B cell (primary cell): ENCODE results near the gene PLAC1. TPM values are rescaled to one million over a fixed set of nuclear protein-coding genes. Genes with fewer than 3 reads are reported as not detected.

Experiments
- ATAC-seq: fragments of 200-7000 bp; cut with Tn5 transposase; one replicate; pipeline ENCODE4 v1.10.0; 2021; ENCODE audit warnings: low read depth, mild to moderate bottlenecking, moderate number of reproducible peaks, moderate library complexity
- CTCF ChIA-PET: fragments of 350-600 bp; sonication (Branson Sonifier 250); formaldehyde crosslinking; loops from one replicate; lab custom pipeline; 2021; ENCODE audit warnings: antibody characterized with exemption, inconsistent platforms; lab: Charles Lee
- POLR2A ChIA-PET: fragments of 350-600 bp; sonication (Branson Sonifier 250); formaldehyde crosslinking; loops from one replicate; lab custom pipeline; 2021; ENCODE audit warnings: antibody characterized with exemption; lab: Charles Lee
- DNase-seq: peaks from one replicate; pipeline ENCODE4 v3.0.0; 2013
- H2AFZ ChIP-seq: 2 replicates; pipeline ENCODE4 v1.6.1; 2012; ENCODE audit warnings: mild to moderate bottlenecking, low read depth, low read length; ENCODE audit not compliant: insufficient read depth, poor library complexity, severe bottlenecking
- H3K27ac ChIP-seq, 2 donors: 1 replicate in 1 of 2; 2 replicates in 1 of 2; pipeline ENCODE4 v1.5.1; 2012 to 2013; ENCODE audit warnings: low read length in 2 of 2, mild to moderate bottlenecking in 2 of 2, moderate library complexity in 1 of 2
- H3K27me3 ChIP-seq, 4 experiments: fragments of 200-600 bp in 1 of 4; sonication (generic) in 1 of 4; replicated peaks in 1 of 4; 1 replicate in 2 of 4; 2 replicates in 2 of 4; pipeline versions ENCODE4 v1.6.1 to v1.7.0; 2013 to 2016; ENCODE audit warnings: low read length in 3 of 4, mild to moderate bottlenecking in 2 of 4, mixed read lengths in 1 of 4, moderate library complexity in 1 of 4; ENCODE audit not compliant: insufficient read depth in 4 of 4, control insufficient read depth in 3 of 4; ENCODE audit errors: control extremely low read depth in 1 of 4
- H3K36me3 ChIP-seq, 2 experiments: replicated peaks in 1 of 2; 1 replicate in 1 of 2; 2 replicates in 1 of 2; pipeline versions ENCODE4 v1.6.1 to v1.7.1; 2013; ENCODE audit warnings: low read length in 1 of 2; ENCODE audit not compliant: insufficient read depth in 2 of 2, control insufficient read depth in 1 of 2; ENCODE audit errors: control extremely low read depth in 1 of 2, extremely low read depth in 1 of 2
- H3K4me1 ChIP-seq, 2 donors: fragments of 200-600 bp in 1 of 2; sonication (generic) in 1 of 2; 1 replicate in 1 of 2; 2 replicates in 1 of 2; pipeline versions ENCODE4 v1.5.1 to v1.6.1; 2013 to 2017; ENCODE audit warnings: low read length in 2 of 2; ENCODE audit not compliant: control insufficient read depth in 2 of 2, insufficient read depth in 2 of 2
- H3K4me2 ChIP-seq: replicated peaks from 2 replicates; pipeline ENCODE3; 2012; ENCODE audit warnings: mild to moderate bottlenecking, low read depth, low read length; ENCODE audit not compliant: poor library complexity, severe bottlenecking
- H3K4me3 ChIP-seq, 5 experiments: fragments of 200-600 bp in 1 of 5; sonication (generic) in 1 of 5; 1 replicate in 3 of 5; 2 replicates in 2 of 5; pipeline versions ENCODE4 v1.5.1 to v1.7.0; 2011 to 2016; ENCODE audit warnings: low read length in 4 of 5, mild to moderate bottlenecking in 4 of 5, low read depth in 2 of 5, control low read depth in 1 of 5, moderate library complexity in 1 of 5; ENCODE audit not compliant: insufficient read depth in 1 of 5; ENCODE audit errors: control extremely low read depth in 1 of 5, extremely low read depth in 1 of 5
- H3K79me2 ChIP-seq: fragments of 200-600 bp; sonication (generic); one replicate; pipeline ENCODE4 v1.6.0; 2016; ENCODE audit warnings: low read length; ENCODE audit not compliant: control insufficient read depth, insufficient read depth
- H3K9ac ChIP-seq: fragments of 200-600 bp; sonication (generic); 2 replicates; pipeline ENCODE4 v1.6.1; 2017; ENCODE audit warnings: mild to moderate bottlenecking, low read length, moderate library complexity
- H3K9me3 ChIP-seq, 3 donors: one replicate each; pipeline versions ENCODE4 v1.6.1 to v1.7.1; 2013; ENCODE audit warnings: low read length in 2 of 3; ENCODE audit not compliant: control insufficient read depth in 2 of 3, insufficient read depth in 1 of 3; ENCODE audit errors: control extremely low read depth in 1 of 3
- H4K20me1 ChIP-seq: 2 replicates; pipeline ENCODE4 v1.6.0; 2012; ENCODE audit warnings: mild to moderate bottlenecking, low read length; ENCODE audit not compliant: insufficient read depth, control insufficient read depth, poor library complexity, severe bottlenecking
- H3K27ac Mint-ChIP-seq: one replicate; pipeline ENCODE4 v1.8.0; 2021; ENCODE audit warnings: mixed read lengths
- H3K27me3 Mint-ChIP-seq: one replicate; pipeline ENCODE4 v1.8.0; 2021; ENCODE audit warnings: mixed read lengths
- H3K4me1 Mint-ChIP-seq: one replicate; pipeline ENCODE4 v1.8.0; 2021; ENCODE audit warnings: mixed read lengths
- H3K4me3 Mint-ChIP-seq: one replicate; pipeline ENCODE4 v1.8.0; 2021; ENCODE audit warnings: mixed read lengths
- H3K9me3 Mint-ChIP-seq: one replicate; pipeline ENCODE4 v1.8.0; 2022; ENCODE audit warnings: mixed read lengths; ENCODE audit not compliant: insufficient read depth
- CTCF ChIP-seq: fragments of 200-600 bp; IDR thresholded peaks from one replicate; pipeline ENCODE4 v1.8.0; 2022; ENCODE audit warnings: antibody characterized with exemption, mild to moderate bottlenecking
- EZH2 ChIP-seq: IDR thresholded peaks from 2 replicates; pipeline ENCODE4 v1.6.1; 2012; ENCODE audit warnings: borderline replicate concordance, low read depth, mild to moderate bottlenecking, moderate library complexity, low read length; ENCODE audit not compliant: insufficient read depth, poor library complexity, severe bottlenecking
- WGBS: methylation state at CpG from one replicate; pipeline ENCODE4 v1.1.5; 2013; ENCODE audit warnings: missing lambda C conversion rate; ENCODE audit not compliant: insufficient coverage; 5-methylcytosine and 5-hydroxymethylcytosine counted together
- intact Hi-C: fragments of 100-400 bp; cut with micrococcal nuclease; formaldehyde crosslinking; loops from one replicate; pipeline ENCODE4 v1.10.0; 2022
- polyA plus RNA-seq: library from polyadenylated mRNA; depleted of rRNA; stranded (reverse); fragments of >200 nt; gene quantifications from 2 replicates; pipeline ENCODE4 v1.2.3, GENCODE V29; 2012
- total RNA-seq, 2 donors: library from RNA; stranded (reverse); fragments of 120-200 nt in 1 of 2; gene quantifications; 1 replicate in 1 of 2; 2 replicates in 1 of 2; pipeline versions ENCODE4 v1.2.3 to v1.2.4, GENCODE V29; 2013 to 2022

PLAC1 gene
- total and polyA plus RNA-seq, 2 donors (not counting 1 experiment from before 2014, with no cell fraction given): not detected

- no peak overlapping the region for H3K4me3 ChIP-seq
- H3K27ac Mint-ChIP-seq: no peak overlapping the region
- no peak for TF ChIP-seq CTCF
- no peaks in the 10 kb centered on the region for H3K9me3 ChIP-seq
- H3K27me3 ChIP-seq: no peaks in the 10 kb centered on the region
- ChIA-PET POLR2A (no interaction called here), CTCF (no interaction called here)
- no peak overlapping the region for H3K4me3 Mint-ChIP-seq
- no peaks in the 10 kb centered on the region for H3K36me3 ChIP-seq
- H3K4me1 ChIP-seq: no peaks in the 10 kb centered on the region
- no CpG with 5 or more reads among the region's 5 CpGs for WGBS
- no peak overlapping the region for H3K9ac ChIP-seq
- H3K4me2 ChIP-seq: no peak overlapping the region
- no peaks in the 10 kb centered on the region for H3K9me3 Mint-ChIP-seq
- intact Hi-C loops: no loop called here
- H3K27me3 Mint-ChIP-seq: no peaks in the 10 kb centered on the region
- no peaks in the 10 kb centered on the region for H3K79me2 ChIP-seq
- DNase-seq (no peak), ATAC-seq (no peak)
- H3K27ac ChIP-seq: no peak overlapping the region
- H4K20me1 ChIP-seq: no peaks in the 10 kb centered on the region
- no peaks in the 10 kb centered on the region for H3K4me1 Mint-ChIP-seq
- H2AFZ ChIP-seq: no peak overlapping the region
Observed at GRCh38 chrX:134685668-134686067, 27.4 kb upstream of the PLAC1 start.

- POLR2A ChIA-PET: interaction anchor here (0.7 kb wide), 1 partner anchor 98 kb away, joined by 13 read pairs; no protein-coding TSS in a partner anchor
- no peaks in the 10 kb centered on the region for H3K79me2 ChIP-seq
- Mint-ChIP-seq H3K27ac (no peak overlapping the region), H3K27me3 (no peaks in the 10 kb centered on the region), H3K4me1 (no peaks in the 10 kb centered on the region), H3K4me3 (no peak overlapping the region), H3K9me3 (no peaks in the 10 kb centered on the region)
- H3K27ac ChIP-seq: no peak overlapping the region
- ATAC-seq: no peak
- no peaks in the 10 kb centered on the region for H3K4me1 ChIP-seq
- H3K4me2 ChIP-seq: no peak overlapping the region
- no peak overlapping the region for H3K9ac ChIP-seq
- WGBS: 100% methylated on average over 1 of the region's 1 CpG
- H4K20me1 ChIP-seq: no peaks in the 10 kb centered on the region
- no peak for DNase-seq
- intact Hi-C loops: no loop called here
- no peak overlapping the region for H2AFZ ChIP-seq
- no peaks in the 10 kb centered on the region for H3K9me3 ChIP-seq
- no peaks in the 10 kb centered on the region for H3K36me3 ChIP-seq
- no peaks in the 10 kb centered on the region for H3K27me3 ChIP-seq
- H3K4me3 ChIP-seq: no peak overlapping the region
- no peak for TF ChIP-seq EZH2
- no peak for TF ChIP-seq CTCF
- CTCF ChIA-PET: no interaction called here
Observed at GRCh38 chrX:134684956-134685355, 26.7 kb upstream of the PLAC1 start.
